Trophoblast cell (in vitro differentiated cells and primary cell): ENCODE measurements around the gene TEX44.
"Not testable (repeated sequence)": the region's sequence is repeated elsewhere in the genome, so short reads cannot be mapped to it uniquely, and the experiment has no call there.

ENCODE experiments used
- DNase-seq, 2 donors: peaks; one replicate each; pipeline ENCODE4 v3.0.0-alpha.2; 2016
- H2AFZ ChIP-seq: 2 replicates; pipeline ENCODE4 v1.6.1; 2013; ENCODE audit warnings: low read length, moderate library complexity, mild to moderate bottlenecking; ENCODE audit not compliant: insufficient read depth, poor library complexity
- H2AK5ac ChIP-seq: 2 replicates; pipeline ENCODE4 v1.6.1; 2013; ENCODE audit warnings: mild to moderate bottlenecking, low read length
- H2BK120ac ChIP-seq: 2 replicates; pipeline ENCODE4 v1.6.1; 2013; ENCODE audit warnings: low read length, mild to moderate bottlenecking, moderate library complexity; ENCODE audit not compliant: insufficient read depth, poor library complexity
- H2BK12ac ChIP-seq: 2 replicates; pipeline ENCODE4 v1.6.1; 2013; ENCODE audit warnings: mild to moderate bottlenecking, low read length, moderate library complexity
- H2BK5ac ChIP-seq: 2 replicates; pipeline ENCODE4 v1.6.1; 2013; ENCODE audit warnings: low read length, low read depth, moderate library complexity, mild to moderate bottlenecking; ENCODE audit not compliant: poor library complexity
- H3K14ac ChIP-seq: 2 replicates; pipeline ENCODE4 v1.6.1; 2013; ENCODE audit warnings: mild to moderate bottlenecking, low read length
- H3K18ac ChIP-seq: 2 replicates; pipeline ENCODE4 v1.6.1; 2013; ENCODE audit warnings: mild to moderate bottlenecking, low read length
- H3K23ac ChIP-seq: 2 replicates; pipeline ENCODE4 v1.6.1; 2013; ENCODE audit warnings: low read length
- H3K27ac ChIP-seq: 2 replicates; pipeline ENCODE4 v1.5.1; 2013; ENCODE audit warnings: low read depth, mild to moderate bottlenecking, inconsistent platforms, low read length, moderate library complexity
- H3K27me3 ChIP-seq: 2 replicates; pipeline ENCODE4 v1.6.1; 2013; ENCODE audit warnings: inconsistent platforms, mild to moderate bottlenecking, low read length, moderate library complexity; ENCODE audit not compliant: insufficient read depth
- H3K36me3 ChIP-seq, 2 experiments: 1 replicate in 1 of 2; 2 replicates in 1 of 2; pipeline ENCODE4 v1.6.1; 2013; ENCODE audit warnings: low read length in 2 of 2, mild to moderate bottlenecking in 2 of 2, moderate library complexity in 1 of 2; ENCODE audit not compliant: insufficient read depth in 2 of 2, control insufficient read depth in 1 of 2
- H3K4ac ChIP-seq: 2 replicates; pipeline ENCODE4 v1.6.1; 2013; ENCODE audit warnings: low read depth, mild to moderate bottlenecking, low read length, moderate library complexity
- H3K4me1 ChIP-seq, 2 experiments: 1 replicate in 1 of 2; 2 replicates in 1 of 2; pipeline ENCODE4 v1.6.1; 2013; ENCODE audit warnings: low read length in 2 of 2, mild to moderate bottlenecking in 2 of 2, moderate library complexity in 1 of 2; ENCODE audit not compliant: insufficient read depth in 2 of 2, control insufficient read depth in 1 of 2
- H3K4me2 ChIP-seq: 2 replicates; pipeline ENCODE4 v1.6.1; 2013; ENCODE audit warnings: inconsistent platforms, mild to moderate bottlenecking, low read length, moderate library complexity
- H3K4me3 ChIP-seq: 2 replicates; pipeline ENCODE4 v1.5.1; 2013; ENCODE audit warnings: mild to moderate bottlenecking, low read depth, low read length, inconsistent platforms
- H3K79me1 ChIP-seq: one replicate; pipeline ENCODE4 v1.6.1; 2013; ENCODE audit warnings: low read length
- H3K79me2 ChIP-seq: 2 replicates; pipeline ENCODE4 v1.6.1; 2013; ENCODE audit warnings: low read length, mild to moderate bottlenecking; ENCODE audit not compliant: control insufficient read depth, insufficient read depth, poor library complexity
- H3K9ac ChIP-seq: 2 replicates; pipeline ENCODE4 v1.6.1; 2013; ENCODE audit warnings: mild to moderate bottlenecking, low read length
- H3K9me3 ChIP-seq: 2 replicates; pipeline ENCODE4 v1.6.1; 2013; ENCODE audit warnings: low read depth, mild to moderate bottlenecking, control low read depth, inconsistent platforms, low read length; ENCODE audit not compliant: insufficient read depth
- H4K12ac ChIP-seq: 2 replicates; pipeline ENCODE4 v1.6.1; 2013; ENCODE audit warnings: low read depth, mild to moderate bottlenecking, low read length, moderate library complexity
- H4K8ac ChIP-seq: 2 replicates; pipeline ENCODE4 v1.6.1; 2013; ENCODE audit warnings: low read depth, mild to moderate bottlenecking, low read length, moderate library complexity
- H4K91ac ChIP-seq: one replicate; pipeline ENCODE4 v1.6.1; 2013; ENCODE audit warnings: low read depth, mild to moderate bottlenecking, low read length, moderate library complexity
- WGBS: extraction: QIAGEN DNeasy Blood & Tissue Kit; methylation state at CpG from one replicate; pipeline ENCODE4 v1.1.7; 2013; ENCODE audit warnings: missing lambda C conversion rate; ENCODE audit not compliant: insufficient read length, insufficient coverage; ENCODE audit errors: extremely low coverage; 5-methylcytosine and 5-hydroxymethylcytosine counted together

TEX44 gene

GRCh38 chr2:231573698-231574421 lies 18.8 kb upstream of the TEX44 start:
- H3K27ac ChIP-seq = no peak overlapping the region
- H3K27me3 ChIP-seq = no peaks in the 10 kb centered on the region
- H3K79me1 ChIP-seq = peaks cover 19% of the 10 kb centered on the region
- no peaks in the 10 kb centered on the region for H3K36me3 ChIP-seq
- peak overlapping the region; percentile 78 for H2BK120ac ChIP-seq
- peak overlapping the region; percentile 46 for H2BK12ac ChIP-seq
- no peak overlapping the region for H3K18ac ChIP-seq
- no peak overlapping the region for H3K4ac ChIP-seq
- H4K8ac ChIP-seq = no peak overlapping the region
- peak overlapping the region; percentile 19 for H2AFZ ChIP-seq
- no CpG with 5 or more reads among the region's 15 CpGs for WGBS
- H2AK5ac ChIP-seq = peak overlapping the region; percentile 15
- H4K91ac ChIP-seq = peak overlapping the region; percentile 30
- no peaks in the 10 kb centered on the region for H3K9me3 ChIP-seq
- no peak overlapping the region for H4K12ac ChIP-seq
- H3K4me2 ChIP-seq = no peak overlapping the region
- H3K79me2 ChIP-seq = peaks cover 2% of the 10 kb centered on the region
- H3K23ac ChIP-seq = no peak overlapping the region
- no peak overlapping the region for H2BK5ac ChIP-seq
- peak overlapping the region; percentile 63 for H3K14ac ChIP-seq
- DNase-seq = no peak
- no peak overlapping the region for H3K4me3 ChIP-seq
- H3K4me1 ChIP-seq = peaks cover 13 to 18% of the 10 kb centered on the region in 2 experiments
- no peak overlapping the region for H3K9ac ChIP-seq

GRCh38 chr2:231575612-231576256 lies 16.9 kb upstream of the TEX44 start:
- Histone ChIP-seq H3K4me2 (no peak overlapping the region), H3K9me3 (no peaks in the 10 kb centered on the region), H2BK120ac (peak overlapping the region; percentile 44), H2BK5ac (no peak overlapping the region), H3K36me3 (no peaks in the 10 kb centered on the region), H3K23ac (no peak overlapping the region), H3K18ac (no peak overlapping the region), H3K79me2 (peaks cover 2% of the 10 kb centered on the region), H4K91ac (peak overlapping the region; percentile 49), H3K14ac (peak overlapping the region; percentile 26), H3K4me3 (no peak overlapping the region), H2BK12ac (peak overlapping the region; percentile 5), H3K4me1 (peaks cover 13 to 18% of the 10 kb centered on the region in 2 experiments), H3K9ac (no peak overlapping the region), H3K4ac (no peak overlapping the region), H2AFZ (no peak overlapping the region), H2AK5ac (peak overlapping the region; percentile 68), H3K27ac (no peak overlapping the region), H4K12ac (no peak overlapping the region), H3K27me3 (no peaks in the 10 kb centered on the region), H3K79me1 (peaks cover 19% of the 10 kb centered on the region), H4K8ac (no peak overlapping the region)
- DNase-seq = no peak
- no CpG with 5 or more reads among the region's 10 CpGs for WGBS

DNA sequence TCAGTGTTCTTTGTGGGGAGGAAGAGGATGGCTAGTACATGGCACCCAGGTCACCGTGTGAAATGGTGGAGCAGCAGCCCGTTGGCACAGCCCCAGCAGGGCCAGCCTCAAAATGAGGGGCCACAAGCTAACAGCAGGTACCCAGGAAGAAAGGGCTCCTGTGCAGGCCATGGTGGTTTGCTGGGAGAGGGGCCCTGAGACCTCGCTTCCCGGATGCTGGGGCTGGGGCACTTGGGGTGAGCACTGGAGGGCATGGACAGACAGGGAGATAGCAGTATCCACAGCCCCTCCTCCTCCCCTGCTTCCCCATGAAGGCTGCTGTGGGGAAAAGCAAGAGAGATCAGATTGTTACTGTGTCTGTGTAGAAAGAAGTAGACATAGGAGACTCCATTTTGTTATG lies 16.2 kb upstream of the TEX44 start:
- Histone ChIP-seq H3K36me3 (no peaks in the 10 kb centered on the region), H4K91ac (peak overlapping the region; percentile 49), H2BK120ac (peak overlapping the region; percentile 29), H3K14ac (peak overlapping the region; percentile 6), H3K23ac (no peak overlapping the region), H3K4me3 (no peak overlapping the region), H3K27me3 (no peaks in the 10 kb centered on the region), H4K12ac (no peak overlapping the region), H3K27ac (peak overlapping the region; percentile 56), H2AFZ (no peak overlapping the region), H2AK5ac (no peak overlapping the region), H3K4me2 (no peak overlapping the region), H2BK12ac (peak overlapping the region; percentile 27), H3K4ac (no peak overlapping the region), H3K4me1 (peaks cover 13 to 17% of the 10 kb centered on the region in 2 experiments), H3K18ac (no peak overlapping the region), H4K8ac (peak overlapping the region; percentile 25), H3K79me1 (peaks cover 17% of the 10 kb centered on the region), H3K9me3 (no peaks in the 10 kb centered on the region), H3K79me2 (peaks cover 2% of the 10 kb centered on the region), H2BK5ac (peak overlapping the region; percentile 1), H3K9ac (no peak overlapping the region)
- DNase-seq = no peak
- WGBS = no CpG with 5 or more reads among the region's 4 CpGs

DNA sequence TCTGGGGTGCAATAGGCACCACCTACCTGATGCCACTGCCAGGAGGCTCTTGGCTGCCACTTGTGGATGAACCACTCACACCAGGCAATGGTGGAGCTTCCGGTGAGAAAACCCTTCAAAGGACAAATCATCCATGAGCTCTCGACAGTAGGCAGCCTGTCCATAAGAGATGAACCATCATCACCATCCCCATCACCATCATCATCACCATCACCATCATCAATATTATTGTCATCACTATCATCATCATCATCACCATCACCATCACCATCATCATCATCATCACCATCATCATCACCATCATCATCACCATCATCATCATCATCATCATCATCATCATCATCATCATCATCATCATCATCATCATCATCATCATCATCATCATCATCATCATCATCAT lies 14.0 kb upstream of the TEX44 start:
- not testable (repeated sequence) for H3K27ac ChIP-seq, H4K12ac ChIP-seq, H4K91ac ChIP-seq, H3K9ac ChIP-seq, H3K4me3 ChIP-seq, H3K14ac ChIP-seq, DNase-seq, H3K18ac ChIP-seq, H2AFZ ChIP-seq, H2BK5ac ChIP-seq, H2BK120ac ChIP-seq, H3K9me3 ChIP-seq, H2BK12ac ChIP-seq, H3K23ac ChIP-seq, H3K79me2 ChIP-seq, H2AK5ac ChIP-seq, H4K8ac ChIP-seq, H3K27me3 ChIP-seq, H3K4me2 ChIP-seq, H3K4me1 ChIP-seq, H3K36me3 ChIP-seq, H3K4ac ChIP-seq
- no CpG with 5 or more reads among the region's 2 CpGs for WGBS
- peaks cover 10% of the 10 kb centered on the region for H3K79me1 ChIP-seq
